DOHH2 (cell line): Measurements from ENCODE around the gene PGPEP1.

ENCODE experiments used
- CTCF ChIP-seq: fragments of 200-600 bp; sonication (generic); IDR thresholded peaks from one replicate; pipeline ENCODE4 v1.5.1; 2014; ENCODE audit warnings: antibody characterized with exemption, mild to moderate bottlenecking, low read depth, low read length; ENCODE audit not compliant: poor library complexity, severe bottlenecking
- EZH2phosphoT487 ChIP-seq: fragments of 200-600 bp; sonication (generic); IDR thresholded peaks from 2 replicates; pipeline ENCODE4 v1.6.1; 2017; ENCODE audit warnings: borderline replicate concordance, mild to moderate bottlenecking, antibody characterized with exemption, low read length, moderate library complexity, mixed read lengths

GRCh38 chr19:18291590-18292461 lies 48.6 kb upstream of the PGPEP1 start:
- TF ChIP-seq CTCF = no peak
- no peak for TF ChIP-seq EZH2phosphoT487
